HEK293 (cell line): ENCODE results near the gene BHLHE23.
A peak's percentile ranks its signal among the peaks of the same experiment; 100 is the strongest.

Experiments
- CTCF ChIA-PET: fragments of 350-600 bp; formaldehyde crosslinking; extraction: SDS; loops from one replicate; lab custom pipeline; 2021; ENCODE audit warnings: antibody characterized with exemption; lab: Yijun Ruan, JAX
- POLR2A ChIA-PET: fragments of 300-600 bp; formaldehyde crosslinking; extraction: SDS; loops from one replicate; lab custom pipeline; 2020; ENCODE audit warnings: antibody characterized with exemption, inconsistent platforms; lab: Yijun Ruan, JAX
- H3K27ac ChIP-seq: fragments of 200-500 bp; sonication (Bioruptor generic); 2 replicates; pipeline ENCODE4 v1.5.1; 2014; ENCODE audit warnings: low read depth, low read length, control low read depth, inconsistent platforms; ENCODE audit errors: extremely low read depth
- H3K36me3 ChIP-seq, 2 experiments: fragments of 200-500 bp in 1 of 2; sonication (Bioruptor generic) in 1 of 2; 1 replicate in 1 of 2; 2 replicates in 1 of 2; pipeline ENCODE4 v1.5.1; 2014 to 2017; ENCODE audit warnings: inconsistent platforms in 2 of 2, low read length in 2 of 2; ENCODE audit not compliant: control insufficient read depth in 2 of 2, insufficient read depth in 1 of 2
- H3K4me1 ChIP-seq: fragments of 200-500 bp; sonication (Bioruptor generic); 2 replicates; pipeline ENCODE4 v1.5.1; 2014; ENCODE audit warnings: mild to moderate bottlenecking, low read length, inconsistent platforms; ENCODE audit not compliant: control insufficient read depth, insufficient read depth
- H3K4me3 ChIP-seq: 2 replicates; pipeline ENCODE4 v1.5.1; 2011; ENCODE audit warnings: low read depth, mild to moderate bottlenecking, control low read depth, low read length, moderate library complexity
- H3K9me3 ChIP-seq: fragments of 200-500 bp; sonication (Bioruptor generic); 2 replicates; pipeline ENCODE4 v1.5.1; 2014; ENCODE audit warnings: low read depth, low read length, inconsistent platforms; ENCODE audit not compliant: control insufficient read depth, insufficient read depth
- BCL11A ChIP-seq: fragments of 450-650 bp; formaldehyde crosslinking; IDR thresholded peaks from 2 replicates; pipeline ENCODE4 v1.5.1; 2016; ENCODE audit warnings: low read depth, missing biosample characterization, missing genetic modification characterization
- GLIS2 ChIP-seq: fragments of 450-650 bp; formaldehyde crosslinking; IDR thresholded peaks from 2 replicates; pipeline ENCODE4 v1.5.1; 2016; ENCODE audit warnings: missing biosample characterization, missing genetic modification characterization
- ZBTB8A ChIP-seq: fragments of 450-650 bp; formaldehyde crosslinking; IDR thresholded peaks from 2 replicates; pipeline ENCODE4 v1.5.1; 2016; ENCODE audit warnings: missing biosample characterization, missing genetic modification characterization
- ZNF140 ChIP-seq: fragments of 450-650 bp; formaldehyde crosslinking; IDR thresholded peaks from 2 replicates; pipeline ENCODE4 v1.5.1; 2016; ENCODE audit warnings: missing biosample characterization, missing genetic modification characterization
- ZNF404 ChIP-seq: fragments of 450-650 bp; formaldehyde crosslinking; IDR thresholded peaks from 2 replicates; pipeline ENCODE4 v1.5.1; 2017; ENCODE audit warnings: missing biosample characterization, missing genetic modification characterization
- ZNF530 ChIP-seq: fragments of 450-650 bp; formaldehyde crosslinking; IDR thresholded peaks from 2 replicates; pipeline ENCODE4 v1.5.1; 2016; ENCODE audit warnings: low read depth, missing biosample characterization, missing genetic modification characterization
- ZNF548 ChIP-seq: fragments of 450-650 bp; formaldehyde crosslinking; IDR thresholded peaks from 2 replicates; pipeline ENCODE4 v1.5.1; 2016; ENCODE audit warnings: missing biosample characterization, missing genetic modification characterization
- ZNF623 ChIP-seq: fragments of 450-650 bp; formaldehyde crosslinking; IDR thresholded peaks from 2 replicates; pipeline ENCODE4 v1.5.1; 2016; ENCODE audit warnings: missing biosample characterization, missing genetic modification characterization
- ZNF791 ChIP-seq: fragments of 450-650 bp; formaldehyde crosslinking; IDR thresholded peaks from 2 replicates; pipeline ENCODE4 v1.5.1; 2016; ENCODE audit warnings: missing biosample characterization, missing genetic modification characterization
- ZXDB ChIP-seq: fragments of 450-650 bp; formaldehyde crosslinking; IDR thresholded peaks from 2 replicates; pipeline ENCODE4 v1.5.1; 2016; ENCODE audit warnings: missing biosample characterization, missing genetic modification characterization
- TF ChIP-seq, protein P1 (sequence below): fragments of 450-650 bp; formaldehyde crosslinking; IDR thresholded peaks from 2 replicates; pipeline ENCODE4 v1.5.1; 2016; ENCODE audit warnings: missing biosample characterization, missing genetic modification characterization, low read depth
- TF ChIP-seq, protein P2 (sequence below): fragments of 450-650 bp; IDR thresholded peaks from 2 replicates; pipeline ENCODE4 v1.5.1; 2018; ENCODE audit warnings: missing biosample characterization, mild to moderate bottlenecking, missing genetic modification characterization
- TF ChIP-seq, protein P3 (sequence below): fragments of 450-650 bp; formaldehyde crosslinking; IDR thresholded peaks from 2 replicates; pipeline ENCODE4 v1.5.1; 2017; ENCODE audit warnings: missing biosample characterization, missing genetic modification characterization
- TF ChIP-seq, protein P4 (sequence below): fragments of 450-650 bp; formaldehyde crosslinking; IDR thresholded peaks from 2 replicates; pipeline ENCODE4 v1.5.1; 2016; ENCODE audit warnings: missing biosample characterization, missing genetic modification characterization
- TF ChIP-seq, protein P5 (sequence below): fragments of 450-650 bp; formaldehyde crosslinking; IDR thresholded peaks from 2 replicates; pipeline ENCODE4 v1.5.0; 2017; ENCODE audit warnings: missing biosample characterization, missing genetic modification characterization, borderline replicate concordance

Gene BHLHE23

DNA sequence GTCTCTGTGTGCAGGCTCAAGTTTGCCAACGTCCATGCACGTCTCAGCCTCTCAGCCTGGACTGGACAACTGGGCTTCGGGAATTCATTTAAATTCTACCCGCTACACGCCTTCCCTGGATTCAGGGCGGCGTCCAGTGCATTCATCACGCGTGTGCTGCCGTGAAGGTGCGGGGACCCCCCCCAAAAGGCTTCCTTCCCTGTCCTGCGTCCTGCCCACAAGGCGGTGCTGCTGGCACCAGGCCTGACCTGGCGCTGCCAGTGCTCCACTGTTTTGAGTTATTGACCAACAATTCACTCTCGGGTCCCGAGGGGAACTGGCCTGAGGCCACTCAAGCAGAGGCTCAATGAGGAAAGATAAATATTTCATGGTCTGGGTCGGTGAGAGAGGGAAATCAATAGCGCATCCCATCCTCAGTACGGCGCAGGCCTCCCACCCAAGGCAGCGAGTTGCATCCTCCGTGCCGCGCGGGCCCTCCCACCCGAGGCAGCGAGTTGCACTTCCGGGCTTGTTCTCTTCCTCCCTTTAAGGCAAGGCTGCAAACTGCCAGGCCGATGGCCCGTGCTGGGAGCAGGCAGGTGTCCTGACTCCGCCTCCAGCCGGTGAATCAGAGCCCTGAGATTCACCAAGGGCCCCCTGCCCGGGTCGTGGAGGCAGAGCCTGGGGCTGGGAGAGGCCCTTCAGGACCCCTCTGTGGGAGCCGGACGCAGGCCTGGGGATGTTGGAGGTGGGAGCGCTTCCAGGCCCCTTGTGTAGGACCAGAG is 22.8 kb upstream of the BHLHE23 start (continued):
- TF ChIP-seq, protein P1, sequence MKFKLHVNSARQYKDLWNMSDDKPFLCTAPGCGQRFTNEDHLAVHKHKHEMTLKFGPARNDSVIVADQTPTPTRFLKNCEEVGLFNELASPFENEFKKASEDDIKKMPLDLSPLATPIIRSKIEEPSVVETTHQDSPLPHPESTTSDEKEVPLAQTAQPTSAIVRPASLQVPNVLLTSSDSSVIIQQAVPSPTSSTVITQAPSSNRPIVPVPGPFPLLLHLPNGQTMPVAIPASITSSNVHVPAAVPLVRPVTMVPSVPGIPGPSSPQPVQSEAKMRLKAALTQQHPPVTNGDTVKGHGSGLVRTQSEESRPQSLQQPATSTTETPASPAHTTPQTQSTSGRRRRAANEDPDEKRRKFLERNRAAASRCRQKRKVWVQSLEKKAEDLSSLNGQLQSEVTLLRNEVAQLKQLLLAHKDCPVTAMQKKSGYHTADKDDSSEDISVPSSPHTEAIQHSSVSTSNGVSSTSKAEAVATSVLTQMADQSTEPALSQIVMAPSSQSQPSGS (tag by site-specific recombination), result no peak
- TF ChIP-seq ZNF791 (tag by site-specific recombination) (no peak), ZNF530 (tag by site-specific recombination) (no peak), ZNF623 (no peak)
- TF ChIP-seq, protein P2, sequence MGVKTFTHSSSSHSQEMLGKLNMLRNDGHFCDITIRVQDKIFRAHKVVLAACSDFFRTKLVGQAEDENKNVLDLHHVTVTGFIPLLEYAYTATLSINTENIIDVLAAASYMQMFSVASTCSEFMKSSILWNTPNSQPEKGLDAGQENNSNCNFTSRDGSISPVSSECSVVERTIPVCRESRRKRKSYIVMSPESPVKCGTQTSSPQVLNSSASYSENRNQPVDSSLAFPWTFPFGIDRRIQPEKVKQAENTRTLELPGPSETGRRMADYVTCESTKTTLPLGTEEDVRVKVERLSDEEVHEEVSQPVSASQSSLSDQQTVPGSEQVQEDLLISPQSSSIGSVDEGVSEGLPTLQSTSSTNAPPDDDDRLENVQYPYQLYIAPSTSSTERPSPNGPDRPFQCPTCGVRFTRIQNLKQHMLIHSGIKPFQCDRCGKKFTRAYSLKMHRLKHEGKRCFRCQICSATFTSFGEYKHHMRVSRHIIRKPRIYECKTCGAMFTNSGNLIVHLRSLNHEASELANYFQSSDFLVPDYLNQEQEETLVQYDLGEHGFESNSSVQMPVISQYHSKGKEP (tag by site-specific recombination), result no peak
- TF ChIP-seq, protein P3, sequence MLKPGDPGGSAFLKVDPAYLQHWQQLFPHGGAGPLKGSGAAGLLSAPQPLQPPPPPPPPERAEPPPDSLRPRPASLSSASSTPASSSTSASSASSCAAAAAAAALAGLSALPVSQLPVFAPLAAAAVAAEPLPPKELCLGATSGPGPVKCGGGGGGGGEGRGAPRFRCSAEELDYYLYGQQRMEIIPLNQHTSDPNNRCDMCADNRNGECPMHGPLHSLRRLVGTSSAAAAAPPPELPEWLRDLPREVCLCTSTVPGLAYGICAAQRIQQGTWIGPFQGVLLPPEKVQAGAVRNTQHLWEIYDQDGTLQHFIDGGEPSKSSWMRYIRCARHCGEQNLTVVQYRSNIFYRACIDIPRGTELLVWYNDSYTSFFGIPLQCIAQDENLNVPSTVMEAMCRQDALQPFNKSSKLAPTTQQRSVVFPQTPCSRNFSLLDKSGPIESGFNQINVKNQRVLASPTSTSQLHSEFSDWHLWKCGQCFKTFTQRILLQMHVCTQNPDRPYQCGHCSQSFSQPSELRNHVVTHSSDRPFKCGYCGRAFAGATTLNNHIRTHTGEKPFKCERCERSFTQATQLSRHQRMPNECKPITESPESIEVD (tag by site-specific recombination), result no peak
- TF ChIP-seq, protein P4, sequence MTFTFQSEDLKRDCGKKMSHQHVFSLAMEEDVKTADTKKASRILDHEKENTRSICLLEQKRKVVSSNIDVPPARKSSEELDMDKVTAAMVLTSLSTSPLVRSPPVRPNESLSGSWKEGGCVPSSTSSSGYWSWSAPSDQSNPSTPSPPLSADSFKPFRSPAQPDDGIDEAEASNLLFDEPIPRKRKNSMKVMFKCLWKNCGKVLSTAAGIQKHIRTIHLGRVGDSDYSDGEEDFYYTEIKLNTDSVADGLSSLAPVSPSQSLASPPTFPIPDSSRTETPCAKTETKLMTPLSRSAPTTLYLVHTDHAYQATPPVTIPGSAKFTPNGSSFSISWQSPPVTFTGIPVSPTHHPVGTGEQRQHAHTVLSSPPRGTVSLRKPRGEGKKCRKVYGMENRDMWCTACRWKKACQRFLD (tag by site-specific recombination), result no peak

DNA sequence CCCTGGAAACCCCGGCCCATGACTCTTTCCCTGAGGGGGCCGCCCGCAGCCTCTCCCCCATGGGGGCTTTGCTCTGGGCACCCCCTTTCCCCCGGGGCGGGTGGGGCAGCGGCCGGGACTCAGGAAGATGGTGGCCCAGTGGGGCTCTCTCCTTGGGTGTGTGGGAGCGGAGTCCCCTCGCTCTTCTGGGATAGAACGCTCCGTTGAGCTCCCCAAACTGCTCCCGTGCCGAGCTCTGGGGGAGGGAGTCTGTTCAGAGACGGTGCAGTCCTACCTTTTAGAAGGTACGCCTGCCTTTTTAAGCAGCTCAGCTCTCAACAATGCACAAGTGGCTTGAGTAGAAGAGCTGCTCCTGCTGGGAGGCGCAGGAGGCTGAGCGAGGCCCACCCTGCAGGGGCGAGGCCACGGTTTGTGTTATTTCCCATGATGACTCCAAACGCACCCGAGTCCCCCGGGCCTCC is 21.7 kb upstream of the BHLHE23 start:
- Histone ChIP-seq H3K4me1 (no peaks in the 10 kb centered on the region), H3K9me3 (no peaks in the 10 kb centered on the region), H3K36me3 (no peaks in the 10 kb centered on the region), H3K27ac (no peak overlapping the region), H3K4me3 (no peak overlapping the region)
- ChIA-PET CTCF (no interaction called here), POLR2A (no interaction called here)
- no peak for TF ChIP-seq ZNF404 (tag by site-specific recombination)
- TF ChIP-seq BCL11A (tag by site-specific recombination), result no peak
- no peak for TF ChIP-seq ZNF548 (tag by site-specific recombination)
- TF ChIP-seq ZNF140 (tag by site-specific recombination), result no peak
- 0 out of 2 replicates have a peak, but pooled peaks have one; percentile 30 for TF ChIP-seq GLIS2 (tag by site-specific recombination)
- TF ChIP-seq, protein P5, sequence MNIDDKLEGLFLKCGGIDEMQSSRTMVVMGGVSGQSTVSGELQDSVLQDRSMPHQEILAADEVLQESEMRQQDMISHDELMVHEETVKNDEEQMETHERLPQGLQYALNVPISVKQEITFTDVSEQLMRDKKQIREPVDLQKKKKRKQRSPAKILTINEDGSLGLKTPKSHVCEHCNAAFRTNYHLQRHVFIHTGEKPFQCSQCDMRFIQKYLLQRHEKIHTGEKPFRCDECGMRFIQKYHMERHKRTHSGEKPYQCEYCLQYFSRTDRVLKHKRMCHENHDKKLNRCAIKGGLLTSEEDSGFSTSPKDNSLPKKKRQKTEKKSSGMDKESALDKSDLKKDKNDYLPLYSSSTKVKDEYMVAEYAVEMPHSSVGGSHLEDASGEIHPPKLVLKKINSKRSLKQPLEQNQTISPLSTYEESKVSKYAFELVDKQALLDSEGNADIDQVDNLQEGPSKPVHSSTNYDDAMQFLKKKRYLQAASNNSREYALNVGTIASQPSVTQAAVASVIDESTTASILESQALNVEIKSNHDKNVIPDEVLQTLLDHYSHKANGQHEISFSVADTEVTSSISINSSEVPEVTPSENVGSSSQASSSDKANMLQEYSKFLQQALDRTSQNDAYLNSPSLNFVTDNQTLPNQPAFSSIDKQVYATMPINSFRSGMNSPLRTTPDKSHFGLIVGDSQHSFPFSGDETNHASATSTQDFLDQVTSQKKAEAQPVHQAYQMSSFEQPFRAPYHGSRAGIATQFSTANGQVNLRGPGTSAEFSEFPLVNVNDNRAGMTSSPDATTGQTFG (tag by site-specific recombination), result no peak
- TF ChIP-seq, all 188 proteins: peak for 1

DNA sequence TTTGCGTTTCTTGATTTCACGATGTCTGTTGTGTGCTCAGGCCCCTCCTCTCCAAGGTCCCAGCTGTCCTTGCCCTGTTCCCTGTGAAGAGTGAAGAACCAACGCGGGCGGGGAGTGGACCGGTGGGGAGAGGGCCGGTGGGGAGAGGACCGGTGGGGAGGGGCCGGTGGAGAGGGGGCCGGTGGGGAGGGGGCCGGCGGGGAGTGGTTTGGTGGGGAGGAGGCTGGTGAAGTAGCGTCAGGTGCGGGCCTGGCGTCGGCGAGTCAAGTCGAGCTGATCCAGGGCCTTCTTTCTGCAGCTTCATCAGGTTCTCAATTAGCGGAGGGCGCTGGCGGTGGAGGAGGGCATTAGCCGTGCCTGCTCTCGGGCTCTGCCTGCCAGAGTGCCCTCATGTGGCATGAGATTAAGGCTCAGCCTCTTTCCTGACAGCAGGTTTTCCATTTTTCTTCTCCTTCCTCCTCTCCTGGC is 21.2 kb upstream of the BHLHE23 start:
- Histone ChIP-seq H3K4me1 (no peaks in the 10 kb centered on the region), H3K4me3 (no peak overlapping the region), H3K36me3 (no peaks in the 10 kb centered on the region), H3K27ac (no peak overlapping the region)
- CTCF ChIA-PET, result no interaction called here
- TF ChIP-seq ZBTB8A (tag by site-specific recombination) (0 out of 2 replicates have a peak, but pooled peaks have one; percentile 24), ZXDB (tag by site-specific recombination) (no peak)
- TF ChIP-seq, all 188 proteins: peak for 1
- H3K9me3 ChIP-seq, result no peaks in the 10 kb centered on the region
- POLR2A ChIA-PET, result no interaction called here
